ENCODE results near the gene MTREX. TPM values are rescaled to one million over a fixed set of nuclear protein-coding genes. Genes with fewer than 3 reads are reported as not detected.

The MTREX gene
- total and polyA plus RNA-seq, 10 of the 15 experiments (the other 5 are each of a cell fraction or from before 2014, with no cell fraction given), result 20.1 to 102 (median 49.0) TPM

- H3K27me3 ChIP-seq (replicated peaks in 1 of 2; ENCODE audit: control insufficient read depth in 2 of 2, insufficient read depth in 2 of 2, low read length in 1 of 2), result no peaks in the 10 kb centered on the region
- no peak overlapping the region for H3K9ac ChIP-seq (ENCODE audit: control insufficient read depth, insufficient read depth, low read length)
- ChIA-PET POLR2A (no interaction called here), SMC1A (ENCODE audit: uncharacterized antibody, unreplicated experiment) (interaction anchor here (0.6 to 1.2 kb wide), 4 partner anchors 21 to 437 kb away, joined by 3 read pairs; no protein-coding TSS in a partner anchor), CTCF (interaction anchor here (1.0 to 1.7 kb wide), 2 partner anchors 14 to 235 kb away, joined by 4 to 6 read pairs; no protein-coding TSS in a partner anchor), RAD21 (ENCODE audit: unreplicated experiment) (no interaction called here)
- ATAC-seq (no peak), DNase-seq (ENCODE audit: low read depth, low spot score) (no peak), FAIRE-seq (no peak)
- intact Hi-C loops (cut with micrococcal nuclease; ENCODE audit: unreplicated experiment) (no loop called here), in situ Hi-C loops (cut with MboI) (no loop called here)
- no peak overlapping the region for H3K4me3 ChIP-seq
- no peaks in the 10 kb centered on the region for H3K9me3 ChIP-seq (replicated peaks; ENCODE audit: control insufficient read depth, insufficient read depth, low read length)
- H4K20me1 ChIP-seq (ENCODE audit: control insufficient read depth, insufficient read depth), result no peaks in the 10 kb centered on the region; the same call in 1 of the 2 replicates
- no peaks in the 10 kb centered on the region for H3K4me1 ChIP-seq (ENCODE audit: control insufficient read depth, insufficient read depth, low read length)
- no peak for TF ChIP-seq RB1 (IDR thresholded peaks at IDR 0.05; ENCODE audit: borderline replicate concordance)
- TF ChIP-seq NKRF (conservative IDR thresholded peaks at IDR 0.05), result no peak
- TF ChIP-seq CHD2 (IDR thresholded peaks at IDR 0.05; ENCODE audit: borderline replicate concordance, low read depth, low read length), result no peak
- no peak for TF ChIP-seq MAX (IDR thresholded peaks at IDR 0.05; ENCODE audit: low read depth, low read length)
- TF ChIP-seq CHD1 (IDR thresholded peaks at IDR 0.05; ENCODE audit: low read depth, low read length), result no peak
- no peak for TF ChIP-seq GATAD2B (conservative IDR thresholded peaks at IDR 0.05; ENCODE audit: low read depth)
- TF ChIP-seq ZNF274 (IDR thresholded peaks at IDR 0.05; ENCODE audit: insufficient read depth, insufficient read length), result no peak
- TF ChIP-seq E4F1 (IDR thresholded peaks at IDR 0.05; ENCODE audit: borderline replicate concordance, partially characterized antibody), result no peak
- TF ChIP-seq MYB (IDR thresholded peaks at IDR 0.05; ENCODE audit: borderline replicate concordance, low read depth, low read length), result no peak
- TF ChIP-seq KDM1A (IDR thresholded peaks at IDR 0.05; ENCODE audit: borderline replicate concordance), result no peak
- no peak for TF ChIP-seq SKIL (IDR thresholded peaks at IDR 0.05; ENCODE audit: low read depth, poor library complexity, severe bottlenecking)
- no peak for TF ChIP-seq POU2F2 (IDR thresholded peaks at IDR 0.05; ENCODE audit: borderline replicate concordance, low read depth, low read length)
- no peak for TF ChIP-seq KLF5 (IDR thresholded peaks at IDR 0.05; ENCODE audit: partially characterized antibody)
- no peak for TF ChIP-seq FOXM1 (IDR thresholded peaks at IDR 0.05; ENCODE audit: low read depth, low read length)
- TF ChIP-seq ESRRA (IDR thresholded peaks at IDR 0.05; ENCODE audit: low read length), result no peak
- TF ChIP-seq TARDBP (IDR thresholded peaks at IDR 0.05; ENCODE audit: borderline replicate concordance), result no peak
- no peak for TF ChIP-seq ZBED1 (IDR thresholded peaks at IDR 0.05; ENCODE audit: borderline replicate concordance)
- no peak for TF ChIP-seq ZNF622 (IDR thresholded peaks at IDR 0.05)
- H3K4me2 ChIP-seq (ENCODE audit: control insufficient read depth, insufficient read depth), result no peak overlapping the region
- no peaks in the 10 kb centered on the region for H3K36me3 ChIP-seq (ENCODE audit: control insufficient read depth in 2 of 2, insufficient read depth in 2 of 2, low read length in 1 of 2)
- H3K27ac ChIP-seq (ENCODE audit: control insufficient read depth, insufficient read depth), result no peak overlapping the region
- 97% methylated on average over 3 of the region's 3 CpGs for WGBS (ENCODE audit: insufficient coverage, insufficient replicate concordance, low lambda C conversion rate, missing lambda C conversion rate)
- no TSS peak for BruUV-seq (replicated peaks)
- H3K79me2 ChIP-seq (ENCODE audit: control insufficient read depth, insufficient read depth, low read length), result no peaks in the 10 kb centered on the region
- H2AFZ ChIP-seq (ENCODE audit: control insufficient read depth, low read depth, low read length), result no peak overlapping the region
Observed at GRCh38 chr5:55456216-55456895, 148.6 kb downstream of the MTREX start.
